LNCAP (cell line): ENCODE measurements around the gene PITRM1.

Experiments
- TF ChIP-seq, protein P1 (sequence below): fragments of 450-650 bp; IDR thresholded peaks from 2 replicates; pipeline ENCODE4 v1.5.1; 2017; ENCODE audit warnings: mild to moderate bottlenecking

The PITRM1 gene

DNA sequence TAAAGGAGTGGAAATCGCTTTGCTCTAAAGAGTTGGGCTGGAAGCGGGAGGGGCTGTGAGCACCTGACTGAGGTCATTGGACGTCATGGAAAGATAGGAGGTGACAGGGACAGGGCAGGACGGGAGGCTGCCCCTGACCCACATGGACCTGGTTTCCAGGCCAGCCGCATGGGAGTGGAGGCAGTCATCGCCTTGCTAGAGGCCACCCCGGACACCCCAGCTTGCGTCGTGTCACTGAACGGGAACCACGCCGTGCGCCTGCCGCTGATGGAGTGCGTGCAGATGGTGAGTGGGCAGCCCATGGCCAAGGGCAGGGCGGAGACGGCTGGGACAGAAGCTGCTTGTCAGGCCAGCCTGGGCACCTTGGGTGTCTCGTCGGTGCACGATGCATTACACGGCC lies 63.4 kb downstream of the PITRM1 start:
- TF ChIP-seq, protein P1, sequence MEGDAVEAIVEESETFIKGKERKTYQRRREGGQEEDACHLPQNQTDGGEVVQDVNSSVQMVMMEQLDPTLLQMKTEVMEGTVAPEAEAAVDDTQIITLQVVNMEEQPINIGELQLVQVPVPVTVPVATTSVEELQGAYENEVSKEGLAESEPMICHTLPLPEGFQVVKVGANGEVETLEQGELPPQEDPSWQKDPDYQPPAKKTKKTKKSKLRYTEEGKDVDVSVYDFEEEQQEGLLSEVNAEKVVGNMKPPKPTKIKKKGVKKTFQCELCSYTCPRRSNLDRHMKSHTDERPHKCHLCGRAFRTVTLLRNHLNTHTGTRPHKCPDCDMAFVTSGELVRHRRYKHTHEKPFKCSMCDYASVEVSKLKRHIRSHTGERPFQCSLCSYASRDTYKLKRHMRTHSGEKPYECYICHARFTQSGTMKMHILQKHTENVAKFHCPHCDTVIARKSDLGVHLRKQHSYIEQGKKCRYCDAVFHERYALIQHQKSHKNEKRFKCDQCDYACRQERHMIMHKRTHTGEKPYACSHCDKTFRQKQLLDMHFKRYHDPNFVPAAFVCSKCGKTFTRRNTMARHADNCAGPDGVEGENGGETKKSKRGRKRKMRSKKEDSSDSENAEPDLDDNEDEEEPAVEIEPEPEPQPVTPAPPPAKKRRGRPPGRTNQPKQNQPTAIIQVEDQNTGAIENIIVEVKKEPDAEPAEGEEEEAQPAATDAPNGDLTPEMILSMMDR: no peak

DNA sequence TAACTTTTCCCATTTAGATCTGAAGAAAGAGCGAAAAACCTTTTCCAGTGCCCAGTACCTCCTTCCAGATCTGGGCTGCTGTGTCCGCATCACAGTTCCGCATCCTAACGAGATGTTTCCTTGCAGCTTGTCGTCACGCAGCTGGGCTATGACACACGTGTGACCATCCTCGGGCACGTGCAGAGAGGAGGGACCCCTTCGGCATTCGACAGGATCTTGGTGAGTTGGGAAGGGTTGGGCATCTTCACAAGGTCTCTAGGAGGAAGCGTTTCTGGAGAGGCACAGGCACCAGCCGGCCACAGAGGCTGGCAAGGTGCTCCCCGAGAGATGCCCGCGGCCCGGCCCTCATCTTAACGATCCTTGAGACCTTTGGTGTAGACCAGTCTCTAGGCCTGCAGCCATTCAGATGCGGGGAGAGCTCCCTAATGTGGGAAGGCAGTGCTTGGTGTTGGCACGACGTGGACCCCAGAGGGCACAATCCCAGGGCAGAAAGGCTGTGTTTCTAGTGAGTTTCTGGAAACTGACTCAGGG lies 63.9 kb downstream of the PITRM1 start:
- TF ChIP-seq, protein P1: no peak

DNA sequence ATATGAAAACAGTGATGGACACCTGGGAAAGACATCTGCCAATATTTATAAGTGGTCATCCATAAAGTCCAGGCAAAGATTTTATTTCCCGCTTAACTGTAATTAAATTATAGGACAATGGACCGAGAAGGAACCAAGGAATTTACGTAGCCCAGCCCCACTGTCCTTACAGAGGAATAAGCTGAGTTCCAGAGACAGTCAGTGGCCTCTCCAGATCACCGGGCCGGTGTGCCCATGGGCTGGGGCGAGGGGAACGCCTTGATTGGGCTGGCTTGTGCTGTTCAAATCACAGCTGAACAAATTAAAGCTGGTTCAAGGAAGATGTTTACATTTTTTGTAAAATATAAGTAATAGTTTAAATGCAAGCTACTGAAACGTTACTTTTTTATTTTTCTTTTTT lies 64.5 kb downstream of the PITRM1 start:
- TF ChIP-seq, protein P1: no peak

DNA sequence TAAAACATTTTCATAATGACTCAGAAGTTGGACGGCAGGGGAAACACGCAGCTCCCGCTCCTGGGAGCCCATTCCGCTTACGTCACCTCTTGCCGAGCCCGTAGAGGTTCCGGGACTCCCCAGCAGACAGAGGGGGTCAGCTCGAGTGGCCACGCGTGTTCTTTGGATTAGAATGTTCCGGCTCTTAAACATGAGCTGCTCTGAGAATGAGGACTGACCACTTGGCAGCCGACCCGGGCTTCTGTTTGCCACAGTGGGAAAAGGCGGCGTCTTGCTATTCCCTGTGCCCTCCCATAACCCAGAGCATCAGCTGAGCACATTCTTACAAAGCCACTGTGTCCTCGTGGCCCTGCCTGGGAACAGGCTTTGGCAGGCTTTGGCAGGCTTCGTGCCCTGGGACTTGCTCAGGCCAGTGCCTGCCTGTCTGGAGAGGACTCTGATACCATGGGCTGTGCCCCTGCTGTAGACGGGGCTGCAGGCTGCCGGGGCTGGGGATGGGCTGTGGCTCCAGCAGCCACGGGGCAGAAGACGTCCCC lies 65.1 kb downstream of the PITRM1 start:
- TF ChIP-seq, protein P1: no peak

DNA sequence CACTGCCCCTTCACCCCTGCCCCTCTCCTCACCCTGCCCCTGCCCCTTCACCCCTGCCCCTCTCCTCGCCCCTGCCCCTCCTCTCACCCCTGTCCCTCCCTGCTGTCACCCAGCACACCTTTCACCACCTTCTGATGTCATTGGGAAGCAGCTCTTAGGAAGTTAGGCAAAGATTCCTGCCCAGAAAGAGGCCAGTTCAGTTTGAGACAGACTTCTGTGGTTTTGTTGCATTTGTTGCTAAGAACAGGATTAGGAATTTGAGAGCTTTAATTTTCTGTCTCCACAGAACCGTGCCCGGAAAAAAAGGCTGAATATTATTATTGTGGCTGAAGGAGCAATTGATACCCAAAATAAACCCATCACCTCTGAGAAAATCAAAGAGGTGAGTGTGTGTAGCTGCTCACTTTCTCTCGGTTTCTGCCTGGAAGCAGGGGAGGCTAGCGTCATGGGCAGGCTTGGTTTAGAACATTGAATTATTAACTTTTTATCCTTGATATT lies 65.6 kb downstream of the PITRM1 start:
- TF ChIP-seq, protein P1: no peak

DNA sequence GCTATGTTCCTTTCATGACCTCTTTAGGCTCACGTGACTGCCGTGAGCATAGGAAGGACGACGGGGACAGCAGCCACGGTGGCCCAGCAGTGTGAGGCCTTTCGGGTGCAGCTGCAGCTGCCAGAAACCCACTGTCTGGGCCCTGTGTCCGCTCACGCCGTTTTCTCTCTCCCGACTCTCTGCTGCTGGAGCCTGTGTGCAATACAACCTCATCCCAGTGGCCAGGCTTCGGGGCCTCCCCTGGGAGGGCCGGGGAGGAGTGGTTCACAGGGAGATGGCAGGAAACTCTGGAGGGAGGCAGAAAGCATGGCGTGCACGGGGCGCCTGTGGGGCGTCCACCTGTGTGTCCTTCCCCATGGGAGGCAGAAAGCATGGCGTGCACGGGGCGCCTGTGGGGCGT lies 66.7 kb downstream of the PITRM1 start:
- TF ChIP-seq, protein P1: no peak

DNA sequence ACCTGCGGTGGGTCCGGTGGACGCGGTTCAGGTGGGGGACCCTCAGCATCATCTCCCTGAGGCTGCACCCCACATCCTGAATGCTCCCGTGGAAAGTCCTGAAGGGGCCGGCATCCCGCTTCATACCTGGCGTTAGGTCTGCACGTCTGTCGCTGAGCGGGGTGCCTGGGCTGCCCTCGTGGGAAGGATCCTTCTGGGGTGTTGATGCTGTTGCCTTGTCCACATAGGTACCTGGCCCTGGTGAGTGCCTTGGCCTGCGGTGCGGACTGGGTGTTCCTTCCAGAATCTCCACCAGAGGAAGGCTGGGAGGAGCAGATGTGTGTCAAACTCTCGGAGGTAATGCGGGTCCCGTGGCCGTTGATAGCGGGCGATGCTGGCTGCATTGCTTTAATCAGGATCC lies 67.4 kb downstream of the PITRM1 start:
- TF ChIP-seq, protein P1: no peak
